Mammary epithelial cell (primary cell): ENCODE measurements around the gene CREB5.

Experiments used
- EZH2 ChIP-seq: IDR thresholded peaks from 2 replicates; pipeline ENCODE4 v1.6.1; 2012; ENCODE audit warnings: low read length, inconsistent platforms, borderline replicate concordance
- TF ChIP-seq, protein P1 (sequence below), 2 donors: IDR thresholded peaks in 1 of 2; conservative IDR thresholded peaks in 1 of 2; 2 replicates each; pipeline ENCODE4 v1.5.1; 2011 to 2012; ENCODE audit warnings: inconsistent platforms in 2 of 2, low read length in 2 of 2, mild to moderate bottlenecking in 2 of 2, control low read depth in 1 of 2, low read depth in 1 of 2; ENCODE audit not compliant: insufficient read depth in 1 of 2; ENCODE audit errors: extremely low read depth in 1 of 2

DNA sequence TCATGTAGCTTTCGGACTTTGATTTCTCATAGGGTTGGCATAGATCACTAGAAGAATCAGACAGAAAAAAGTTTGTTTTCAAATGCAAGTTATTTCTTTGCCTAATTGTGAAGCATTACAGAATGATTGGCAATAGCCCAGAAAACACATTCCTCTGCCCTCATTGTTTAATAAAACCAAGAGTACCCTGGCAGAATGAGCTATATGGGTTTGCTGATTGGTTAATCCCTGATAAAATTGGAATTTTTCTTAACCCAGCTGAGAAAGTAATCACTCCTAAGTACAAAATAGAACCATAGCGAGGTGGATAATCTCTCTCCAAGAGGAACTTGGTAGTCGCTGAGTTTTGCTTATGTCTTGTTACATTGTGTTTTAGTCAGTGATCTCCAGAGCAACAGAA is 30.9 kb upstream of the CREB5 start:
- TF ChIP-seq, protein P1, sequence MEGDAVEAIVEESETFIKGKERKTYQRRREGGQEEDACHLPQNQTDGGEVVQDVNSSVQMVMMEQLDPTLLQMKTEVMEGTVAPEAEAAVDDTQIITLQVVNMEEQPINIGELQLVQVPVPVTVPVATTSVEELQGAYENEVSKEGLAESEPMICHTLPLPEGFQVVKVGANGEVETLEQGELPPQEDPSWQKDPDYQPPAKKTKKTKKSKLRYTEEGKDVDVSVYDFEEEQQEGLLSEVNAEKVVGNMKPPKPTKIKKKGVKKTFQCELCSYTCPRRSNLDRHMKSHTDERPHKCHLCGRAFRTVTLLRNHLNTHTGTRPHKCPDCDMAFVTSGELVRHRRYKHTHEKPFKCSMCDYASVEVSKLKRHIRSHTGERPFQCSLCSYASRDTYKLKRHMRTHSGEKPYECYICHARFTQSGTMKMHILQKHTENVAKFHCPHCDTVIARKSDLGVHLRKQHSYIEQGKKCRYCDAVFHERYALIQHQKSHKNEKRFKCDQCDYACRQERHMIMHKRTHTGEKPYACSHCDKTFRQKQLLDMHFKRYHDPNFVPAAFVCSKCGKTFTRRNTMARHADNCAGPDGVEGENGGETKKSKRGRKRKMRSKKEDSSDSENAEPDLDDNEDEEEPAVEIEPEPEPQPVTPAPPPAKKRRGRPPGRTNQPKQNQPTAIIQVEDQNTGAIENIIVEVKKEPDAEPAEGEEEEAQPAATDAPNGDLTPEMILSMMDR (conservative IDR thresholded peaks at IDR 0.05 in 1 of 2, IDR thresholded peaks at IDR 0.05 in 1 of 2; ENCODE audit: extremely low read depth in 1 of 2, insufficient read depth in 1 of 2, low read depth in 1 of 2, low read length in 2 of 2), result no peak
- TF ChIP-seq EZH2, result no peak
